B cell (primary cell): ENCODE results near the gene ITCH. TPM values are rescaled to one million over a fixed set of nuclear protein-coding genes. Genes with fewer than 3 reads are reported as not detected.

ENCODE experiments used
- ATAC-seq: fragments of 200-7000 bp; cut with Tn5 transposase; one replicate; pipeline ENCODE4 v1.10.0; 2021; ENCODE audit warnings: low read depth, mild to moderate bottlenecking, moderate number of reproducible peaks, moderate library complexity
- CTCF ChIA-PET: fragments of 350-600 bp; sonication (Branson Sonifier 250); formaldehyde crosslinking; loops from one replicate; lab custom pipeline; 2021; ENCODE audit warnings: antibody characterized with exemption, inconsistent platforms; lab: Charles Lee
- POLR2A ChIA-PET: fragments of 350-600 bp; sonication (Branson Sonifier 250); formaldehyde crosslinking; loops from one replicate; lab custom pipeline; 2021; ENCODE audit warnings: antibody characterized with exemption; lab: Charles Lee
- DNase-seq: peaks from one replicate; pipeline ENCODE4 v3.0.0; 2013
- H2AFZ ChIP-seq: 2 replicates; pipeline ENCODE4 v1.6.1; 2012; ENCODE audit warnings: mild to moderate bottlenecking, low read depth, low read length; ENCODE audit not compliant: insufficient read depth, poor library complexity, severe bottlenecking
- H3K27ac ChIP-seq, 2 donors: 1 replicate in 1 of 2; 2 replicates in 1 of 2; pipeline ENCODE4 v1.5.1; 2012 to 2013; ENCODE audit warnings: low read length in 2 of 2, mild to moderate bottlenecking in 2 of 2, moderate library complexity in 1 of 2
- H3K27me3 ChIP-seq, 4 experiments: fragments of 200-600 bp in 1 of 4; sonication (generic) in 1 of 4; replicated peaks in 1 of 4; 1 replicate in 2 of 4; 2 replicates in 2 of 4; pipeline versions ENCODE4 v1.6.1 to v1.7.0; 2013 to 2016; ENCODE audit warnings: low read length in 3 of 4, mild to moderate bottlenecking in 2 of 4, mixed read lengths in 1 of 4, moderate library complexity in 1 of 4; ENCODE audit not compliant: insufficient read depth in 4 of 4, control insufficient read depth in 3 of 4; ENCODE audit errors: control extremely low read depth in 1 of 4
- H3K36me3 ChIP-seq, 2 experiments: replicated peaks in 1 of 2; 1 replicate in 1 of 2; 2 replicates in 1 of 2; pipeline versions ENCODE4 v1.6.1 to v1.7.1; 2013; ENCODE audit warnings: low read length in 1 of 2; ENCODE audit not compliant: insufficient read depth in 2 of 2, control insufficient read depth in 1 of 2; ENCODE audit errors: control extremely low read depth in 1 of 2, extremely low read depth in 1 of 2
- H3K4me1 ChIP-seq, 2 donors: fragments of 200-600 bp in 1 of 2; sonication (generic) in 1 of 2; 1 replicate in 1 of 2; 2 replicates in 1 of 2; pipeline versions ENCODE4 v1.5.1 to v1.6.1; 2013 to 2017; ENCODE audit warnings: low read length in 2 of 2; ENCODE audit not compliant: control insufficient read depth in 2 of 2, insufficient read depth in 2 of 2
- H3K4me2 ChIP-seq: replicated peaks from 2 replicates; pipeline ENCODE3; 2012; ENCODE audit warnings: mild to moderate bottlenecking, low read depth, low read length; ENCODE audit not compliant: poor library complexity, severe bottlenecking
- H3K4me3 ChIP-seq, 5 experiments: fragments of 200-600 bp in 1 of 5; sonication (generic) in 1 of 5; 1 replicate in 3 of 5; 2 replicates in 2 of 5; pipeline versions ENCODE4 v1.5.1 to v1.7.0; 2011 to 2016; ENCODE audit warnings: low read length in 4 of 5, mild to moderate bottlenecking in 4 of 5, low read depth in 2 of 5, control low read depth in 1 of 5, moderate library complexity in 1 of 5; ENCODE audit not compliant: insufficient read depth in 1 of 5; ENCODE audit errors: control extremely low read depth in 1 of 5, extremely low read depth in 1 of 5
- H3K79me2 ChIP-seq: fragments of 200-600 bp; sonication (generic); one replicate; pipeline ENCODE4 v1.6.0; 2016; ENCODE audit warnings: low read length; ENCODE audit not compliant: control insufficient read depth, insufficient read depth
- H3K9ac ChIP-seq: fragments of 200-600 bp; sonication (generic); 2 replicates; pipeline ENCODE4 v1.6.1; 2017; ENCODE audit warnings: mild to moderate bottlenecking, low read length, moderate library complexity
- H3K9me3 ChIP-seq, 3 donors: one replicate each; pipeline versions ENCODE4 v1.6.1 to v1.7.1; 2013; ENCODE audit warnings: low read length in 2 of 3; ENCODE audit not compliant: control insufficient read depth in 2 of 3, insufficient read depth in 1 of 3; ENCODE audit errors: control extremely low read depth in 1 of 3
- H4K20me1 ChIP-seq: 2 replicates; pipeline ENCODE4 v1.6.0; 2012; ENCODE audit warnings: mild to moderate bottlenecking, low read length; ENCODE audit not compliant: insufficient read depth, control insufficient read depth, poor library complexity, severe bottlenecking
- H3K27ac Mint-ChIP-seq: one replicate; pipeline ENCODE4 v1.8.0; 2021; ENCODE audit warnings: mixed read lengths
- H3K27me3 Mint-ChIP-seq: one replicate; pipeline ENCODE4 v1.8.0; 2021; ENCODE audit warnings: mixed read lengths
- H3K4me1 Mint-ChIP-seq: one replicate; pipeline ENCODE4 v1.8.0; 2021; ENCODE audit warnings: mixed read lengths
- H3K4me3 Mint-ChIP-seq: one replicate; pipeline ENCODE4 v1.8.0; 2021; ENCODE audit warnings: mixed read lengths
- H3K9me3 Mint-ChIP-seq: one replicate; pipeline ENCODE4 v1.8.0; 2022; ENCODE audit warnings: mixed read lengths; ENCODE audit not compliant: insufficient read depth
- CTCF ChIP-seq: fragments of 200-600 bp; IDR thresholded peaks from one replicate; pipeline ENCODE4 v1.8.0; 2022; ENCODE audit warnings: antibody characterized with exemption, mild to moderate bottlenecking
- EZH2 ChIP-seq: IDR thresholded peaks from 2 replicates; pipeline ENCODE4 v1.6.1; 2012; ENCODE audit warnings: borderline replicate concordance, low read depth, mild to moderate bottlenecking, moderate library complexity, low read length; ENCODE audit not compliant: insufficient read depth, poor library complexity, severe bottlenecking
- WGBS: methylation state at CpG from one replicate; pipeline ENCODE4 v1.1.5; 2013; ENCODE audit warnings: missing lambda C conversion rate; ENCODE audit not compliant: insufficient coverage; 5-methylcytosine and 5-hydroxymethylcytosine counted together
- intact Hi-C: fragments of 100-400 bp; cut with micrococcal nuclease; formaldehyde crosslinking; loops from one replicate; pipeline ENCODE4 v1.10.0; 2022
- polyA plus RNA-seq: library from polyadenylated mRNA; depleted of rRNA; stranded (reverse); fragments of >200 nt; gene quantifications from 2 replicates; pipeline ENCODE4 v1.2.3, GENCODE V29; 2012
- total RNA-seq, 2 donors: library from RNA; stranded (reverse); fragments of 120-200 nt in 1 of 2; gene quantifications; 1 replicate in 1 of 2; 2 replicates in 1 of 2; pipeline versions ENCODE4 v1.2.3 to v1.2.4, GENCODE V29; 2013 to 2022

The ITCH gene
- total and polyA plus RNA-seq, 2 donors (not counting 1 experiment from before 2014, with no cell fraction given), result 10.0 to 110 TPM

- DNase-seq (no peak), ATAC-seq (no peak)
- intact Hi-C loops, result no loop called here
- Histone ChIP-seq H3K27ac (no peak overlapping the region), H3K9ac (no peak overlapping the region), H3K4me1 (peaks cover 0 to 6% of the 10 kb centered on the region in 2 donors), H3K36me3 (peaks cover 6 to 50% of the 10 kb centered on the region in 2 experiments), H3K4me3 (no peak overlapping the region), H3K4me2 (no peak overlapping the region), H3K27me3 (no peaks in the 10 kb centered on the region), H3K79me2 (peaks cover 87% of the 10 kb centered on the region), H2AFZ (no peak overlapping the region), H4K20me1 (peaks cover 74% of the 10 kb centered on the region), H3K9me3 (no peaks in the 10 kb centered on the region)
- H3K4me1 Mint-ChIP-seq, result peaks cover 24% of the 10 kb centered on the region
- no peak overlapping the region for H3K27ac Mint-ChIP-seq
- no peak for TF ChIP-seq EZH2
- no peak for TF ChIP-seq CTCF
- 98% methylated on average over 11 of the region's 11 CpGs for WGBS
- no peak overlapping the region for H3K4me3 Mint-ChIP-seq
- no peaks in the 10 kb centered on the region for H3K27me3 Mint-ChIP-seq
- POLR2A ChIA-PET, result no interaction called here
- CTCF ChIA-PET, result interaction anchor here (1.3 to 5.8 kb wide), 2 partner anchors 183 to 212 kb away, joined by 5 to 49 read pairs; no protein-coding TSS in a partner anchor
- no peaks in the 10 kb centered on the region for H3K9me3 Mint-ChIP-seq
These were observed 161.4 kb downstream of the ITCH start for GRCh38 chr20:34524426-34524825.

GRCh38 chr20:34525342-34525708 is 162.3 kb downstream of the ITCH start:
- no peak for ATAC-seq
- WGBS, result 100% methylated on average over 6 of the region's 7 CpGs
- no peak overlapping the region for H3K4me3 Mint-ChIP-seq

More at GRCh38 chr20:34525342-34525708, 162.3 kb downstream of the ITCH start:
- intact Hi-C loops, result no loop called here
- H2AFZ ChIP-seq, result no peak overlapping the region
- H4K20me1 ChIP-seq, result peaks cover 72% of the 10 kb centered on the region
- H3K27ac ChIP-seq, result no peak overlapping the region
- H3K4me3 ChIP-seq, result no peak overlapping the region
- POLR2A ChIA-PET, result interaction anchor here (0.5 kb wide), 1 partner anchor 175 kb away, joined by 7 read pairs; no protein-coding TSS in a partner anchor
- H3K27me3 ChIP-seq, result no peaks in the 10 kb centered on the region
- H3K36me3 ChIP-seq, result peaks cover 6 to 56% of the 10 kb centered on the region in 2 experiments
- H3K9me3 ChIP-seq, result no peaks in the 10 kb centered on the region
- Mint-ChIP-seq H3K9me3 (no peaks in the 10 kb centered on the region), H3K4me1 (peaks cover 19% of the 10 kb centered on the region), H3K27me3 (no peaks in the 10 kb centered on the region), H3K27ac (no peak overlapping the region)
- no peak overlapping the region for H3K9ac ChIP-seq
- H3K4me2 ChIP-seq, result no peak overlapping the region
- H3K79me2 ChIP-seq, result peaks cover 85% of the 10 kb centered on the region
- CTCF ChIA-PET, result interaction anchor here (0.6 to 5.8 kb wide), 3 partner anchors 8 to 213 kb away, joined by 3 to 49 read pairs (median 5); no protein-coding TSS in a partner anchor
- DNase-seq, result no peak
- H3K4me1 ChIP-seq, result peaks cover 0 to 6% of the 10 kb centered on the region in 2 donors
- TF ChIP-seq CTCF, result no peak
- TF ChIP-seq EZH2, result no peak
